ENCODE results near the gene PYCARD.
"Not testable (repeated sequence)": the region's sequence is repeated elsewhere in the genome, so short reads cannot be mapped to it uniquely, and the experiment has no call there.

Gene PYCARD

DNA sequence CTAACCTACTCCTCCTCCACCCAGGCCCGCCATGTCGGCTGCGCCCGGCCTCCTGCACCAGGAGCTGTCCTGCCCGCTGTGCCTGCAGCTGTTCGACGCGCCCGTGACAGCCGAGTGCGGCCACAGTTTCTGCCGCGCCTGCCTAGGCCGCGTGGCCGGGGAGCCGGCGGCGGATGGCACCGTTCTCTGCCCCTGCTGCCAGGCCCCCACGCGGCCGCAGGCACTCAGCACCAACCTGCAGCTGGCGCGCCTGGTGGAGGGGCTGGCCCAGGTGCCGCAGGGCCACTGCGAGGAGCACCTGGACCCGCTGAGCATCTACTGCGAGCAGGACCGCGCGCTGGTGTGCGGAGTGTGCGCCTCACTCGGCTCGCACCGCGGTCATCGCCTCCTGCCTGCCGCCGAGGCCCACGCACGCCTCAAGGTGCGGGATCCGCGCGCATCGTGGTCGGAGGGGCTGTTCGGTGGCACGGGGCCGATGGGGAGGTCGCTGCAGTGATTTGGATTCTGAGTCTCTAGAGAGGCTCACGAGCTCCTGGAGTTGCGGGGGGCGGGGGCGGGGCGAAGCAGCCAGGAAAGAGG, 12.2 kb upstream of the PYCARD start:
- no peak for DNase-seq

DNA sequence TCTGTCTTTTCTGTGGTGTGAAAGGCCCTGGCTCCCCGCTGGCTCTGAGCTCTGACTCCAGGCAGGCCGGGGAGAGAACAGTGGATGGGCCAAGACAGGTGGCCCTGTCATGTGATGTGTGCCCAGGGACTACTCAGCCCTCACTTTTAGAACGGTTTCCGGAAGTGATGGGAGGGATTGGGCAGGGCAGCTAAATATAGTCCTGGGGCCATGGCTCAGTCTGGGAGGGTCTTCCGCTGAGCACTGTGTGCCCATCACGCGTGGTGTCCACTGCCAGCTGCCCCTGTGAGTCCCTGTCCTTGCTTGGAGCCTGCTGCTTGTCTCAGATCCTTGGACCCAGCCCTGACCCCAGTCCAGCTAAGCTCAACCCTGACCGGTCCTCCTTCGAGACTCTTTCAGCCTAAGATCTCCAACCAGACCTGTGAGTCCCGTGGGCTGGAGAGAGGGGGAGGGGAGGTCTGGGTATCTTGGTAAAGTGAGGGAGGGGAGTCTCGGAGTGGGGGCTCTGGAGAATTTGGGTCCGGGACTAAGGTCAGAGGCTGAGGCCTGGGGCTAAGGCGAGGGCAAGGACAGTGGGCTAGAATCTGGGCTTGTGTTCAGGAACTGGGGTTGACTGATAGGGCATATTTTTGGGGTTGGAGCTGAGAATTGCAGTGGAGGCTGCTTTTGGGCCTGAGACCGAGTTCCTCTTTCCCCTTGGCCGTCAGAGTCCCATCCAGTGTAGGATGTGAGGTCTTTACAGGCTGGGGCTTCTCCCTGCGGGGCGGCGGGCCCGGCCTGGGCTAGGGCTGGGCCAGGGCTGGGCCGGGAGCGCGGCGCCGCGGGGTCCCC, 11.5 kb upstream of the PYCARD start, which contains the start of gene TRIM72:
Gene TRIM72 (plus strand): TSS at position 243 of the 831 bp plus-strand sequence. CDS start 620 bp downstream, outside the sequence.
- no peak for DNase-seq

GRCh38 chr16:31213342-31213741, 10.8 kb upstream of the PYCARD start:
- DNase-seq, result no peak

DNA sequence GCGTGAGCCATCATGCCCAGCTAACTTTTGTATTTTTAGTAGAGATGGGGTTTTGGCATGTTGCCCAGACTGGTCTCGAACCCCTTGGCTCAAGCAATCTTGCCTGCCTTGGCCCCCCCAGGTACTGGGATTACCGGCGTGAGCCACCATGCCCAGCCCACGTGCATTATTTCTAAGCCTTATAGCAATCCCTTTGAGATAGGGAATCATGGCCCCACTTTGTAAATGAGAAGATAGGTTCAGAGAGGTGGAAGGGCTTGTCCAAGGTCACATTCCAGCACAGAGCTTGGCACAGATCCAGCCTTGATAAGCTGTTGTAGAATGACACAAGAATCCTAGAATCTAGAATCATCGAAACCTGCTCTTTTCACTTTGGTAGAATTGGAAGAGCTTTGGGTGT, 4.2 kb upstream of the PYCARD start:
- DNase-seq, result no peak

GRCh38 chr16:31204871-31205666, 2.5 kb upstream of the PYCARD start:
- no peak for DNase-seq

DNA sequence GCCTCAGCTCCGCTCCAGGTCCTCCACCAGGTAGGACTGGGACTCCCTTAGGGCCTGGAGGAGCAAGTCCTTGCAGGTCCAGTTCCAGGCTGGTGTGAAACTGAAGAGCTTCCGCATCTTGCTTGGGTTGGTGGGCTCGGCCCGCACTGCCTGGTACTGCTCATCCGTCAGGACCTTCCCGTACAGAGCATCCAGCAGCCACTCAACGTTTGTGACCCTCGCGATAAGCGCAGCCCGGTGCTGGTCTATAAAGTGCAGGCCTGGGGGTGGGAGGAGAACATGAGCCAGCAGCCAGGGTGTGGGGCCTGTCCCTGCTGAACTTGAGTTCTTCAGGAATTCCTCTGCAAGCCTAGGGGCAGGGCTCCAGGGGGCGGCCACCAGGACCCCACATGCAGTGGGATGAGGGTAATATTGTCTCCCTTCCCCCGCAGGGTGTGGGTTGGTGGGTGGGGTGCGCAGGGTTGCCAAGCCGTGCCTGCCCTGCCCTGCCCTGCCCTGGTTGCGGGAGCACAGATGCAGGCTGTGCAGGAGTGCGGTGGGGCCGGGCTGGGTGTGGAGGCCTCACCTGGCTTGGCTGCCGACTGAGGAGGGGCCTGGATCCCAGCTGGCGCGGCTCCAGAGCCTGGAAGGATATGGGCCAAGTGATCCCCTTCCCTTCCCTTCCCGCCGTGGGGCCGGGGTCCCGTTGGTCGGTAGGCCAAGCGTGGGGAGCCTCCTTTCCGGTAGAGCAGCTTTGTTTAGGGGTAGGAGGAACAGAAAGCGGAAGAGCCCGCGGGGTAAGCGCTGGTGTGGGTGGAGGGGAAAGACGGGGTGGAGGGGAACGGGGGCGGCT, 762 bp downstream of the PYCARD start:
- no peak for DNase-seq

DNA sequence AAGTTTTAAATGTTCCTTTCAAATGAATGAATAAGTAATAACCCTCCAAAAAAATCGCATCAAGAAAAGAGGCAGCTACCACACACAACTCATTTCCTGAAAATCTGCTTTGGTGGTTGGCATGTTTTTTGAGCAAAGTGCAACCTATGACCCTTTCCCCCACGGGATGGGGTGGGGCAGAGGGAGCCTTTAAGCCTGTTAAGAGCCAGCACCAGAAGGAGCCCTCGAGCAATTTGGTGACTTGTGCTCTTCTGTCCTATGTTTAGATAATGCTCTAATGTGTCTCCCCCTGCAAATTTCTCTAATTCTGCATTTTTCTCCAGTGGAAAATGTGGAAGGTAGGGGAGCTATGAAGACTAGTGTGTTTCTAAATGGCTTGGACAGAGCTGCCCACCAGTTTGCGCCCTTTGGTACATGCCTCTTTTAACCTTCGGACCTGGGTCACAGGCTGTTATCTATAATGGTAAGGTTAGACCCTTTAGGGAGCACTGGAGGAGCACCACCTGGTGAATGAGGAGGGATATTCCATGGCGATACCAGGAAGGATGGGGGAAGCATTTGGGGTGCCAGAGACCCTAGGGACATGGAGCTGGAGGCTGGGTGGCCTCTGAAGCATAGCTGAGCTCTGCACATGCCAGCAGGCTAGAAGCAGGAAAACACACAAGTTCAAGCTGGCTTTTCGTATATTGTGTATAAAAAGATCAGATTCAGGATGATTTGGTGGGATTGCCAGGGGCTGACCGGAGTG, 1.6 kb downstream of the PYCARD start:
- DNase-seq, result no peak

- not testable (repeated sequence) for DNase-seq
Observed at GRCh38 chr16:31200111-31200510, 2.4 kb downstream of the PYCARD start.

DNA sequence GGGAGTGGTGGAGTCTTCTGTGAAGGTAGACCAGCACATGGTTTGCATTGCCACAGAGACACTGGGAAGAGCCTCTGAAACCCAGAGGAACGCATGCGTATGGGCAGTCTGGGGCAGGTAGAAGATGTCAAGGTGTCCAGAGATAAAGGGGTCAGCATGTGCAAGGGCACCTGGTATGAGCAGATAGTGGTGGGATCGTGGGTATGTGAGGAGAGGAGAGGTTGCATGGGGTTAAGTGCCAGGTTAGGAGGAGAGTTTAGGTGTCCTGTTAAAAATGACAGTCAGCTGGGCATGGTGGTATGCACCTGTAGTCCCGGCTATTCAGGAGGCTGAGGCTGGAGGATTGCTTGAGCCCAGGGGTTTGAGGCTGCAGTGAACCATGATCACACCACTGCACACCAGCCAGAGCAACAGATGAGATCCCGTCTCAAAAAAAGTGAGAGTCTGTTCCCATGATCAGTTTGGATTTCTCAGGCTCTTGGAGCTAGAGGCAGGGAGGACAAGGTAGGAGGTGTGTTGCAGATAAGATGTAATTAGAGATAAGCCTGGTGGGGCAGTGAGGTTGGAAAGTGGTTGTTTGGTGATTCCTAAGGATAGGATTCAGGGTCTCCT, 3.0 kb downstream of the PYCARD start:
- DNase-seq, result no peak

DNA sequence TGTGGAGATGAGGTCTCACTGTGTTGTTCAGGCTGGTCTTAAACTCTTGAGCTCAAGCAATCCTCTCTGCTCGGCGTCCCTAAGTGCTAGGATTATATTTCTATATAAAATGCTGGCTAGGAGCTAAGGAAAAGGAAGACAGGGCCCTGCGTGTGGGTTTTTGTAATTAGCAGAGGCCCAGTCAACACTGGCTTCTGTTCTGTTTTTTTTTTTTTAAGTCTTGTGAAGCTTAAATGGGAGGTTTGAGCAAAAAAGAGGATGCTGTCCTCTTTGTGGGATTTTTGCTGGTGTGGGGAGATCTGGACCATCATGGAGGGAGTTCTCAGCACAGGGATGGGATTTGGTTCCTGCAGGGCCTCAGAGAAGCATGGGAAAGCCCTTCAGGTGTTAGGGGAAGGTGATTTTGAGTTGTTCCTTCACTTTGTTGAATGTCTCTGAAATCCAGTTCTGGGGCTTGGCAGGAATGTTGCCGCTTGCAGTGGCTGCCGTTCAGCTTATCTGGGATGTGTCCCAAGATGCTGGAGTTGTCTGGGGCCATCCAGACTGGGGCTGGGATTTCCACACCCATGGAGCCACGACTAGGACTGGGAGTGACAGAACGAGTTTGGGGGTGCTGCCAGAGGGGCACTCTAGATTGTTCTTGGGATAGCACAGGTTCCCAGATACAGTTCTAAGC, 4.2 kb downstream of the PYCARD start:
- no peak for DNase-seq

GRCh38 chr16:31196324-31197088, 6.1 kb downstream of the PYCARD start:
- DNase-seq, result no peak

DNA sequence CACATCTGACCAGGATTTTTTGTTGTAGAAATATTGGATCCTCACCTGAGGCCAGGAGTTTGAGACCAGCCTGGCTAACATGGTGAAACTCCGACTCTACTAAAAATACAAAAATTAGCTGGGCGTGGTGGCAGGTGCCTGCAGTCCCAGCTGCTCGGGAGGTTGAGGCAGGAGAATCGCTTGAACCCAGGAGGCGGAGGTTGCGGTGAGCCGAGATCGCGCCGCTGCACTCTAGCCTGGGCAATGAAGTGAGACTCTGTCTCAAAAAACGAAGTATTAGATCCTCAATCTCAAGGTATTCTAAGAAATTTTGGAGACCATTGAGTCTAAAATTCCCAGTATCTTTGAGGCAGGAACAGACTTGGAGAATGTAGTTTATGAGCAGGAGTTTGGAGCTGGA, 6.7 kb downstream of the PYCARD start:
- not testable (repeated sequence) for DNase-seq

- no peak for DNase-seq
Observed at GRCh38 chr16:31194898-31195297, 7.7 kb downstream of the PYCARD start.

- no peak for DNase-seq
Observed at GRCh38 chr16:31193874-31194273, 8.7 kb downstream of the PYCARD start.

- no peak for DNase-seq
Observed at GRCh38 chr16:31192856-31193642, 9.5 kb downstream of the PYCARD start.

- DNase-seq, result no peak
Observed at GRCh38 chr16:31191697-31192428, 10.7 kb downstream of the PYCARD start.

DNA sequence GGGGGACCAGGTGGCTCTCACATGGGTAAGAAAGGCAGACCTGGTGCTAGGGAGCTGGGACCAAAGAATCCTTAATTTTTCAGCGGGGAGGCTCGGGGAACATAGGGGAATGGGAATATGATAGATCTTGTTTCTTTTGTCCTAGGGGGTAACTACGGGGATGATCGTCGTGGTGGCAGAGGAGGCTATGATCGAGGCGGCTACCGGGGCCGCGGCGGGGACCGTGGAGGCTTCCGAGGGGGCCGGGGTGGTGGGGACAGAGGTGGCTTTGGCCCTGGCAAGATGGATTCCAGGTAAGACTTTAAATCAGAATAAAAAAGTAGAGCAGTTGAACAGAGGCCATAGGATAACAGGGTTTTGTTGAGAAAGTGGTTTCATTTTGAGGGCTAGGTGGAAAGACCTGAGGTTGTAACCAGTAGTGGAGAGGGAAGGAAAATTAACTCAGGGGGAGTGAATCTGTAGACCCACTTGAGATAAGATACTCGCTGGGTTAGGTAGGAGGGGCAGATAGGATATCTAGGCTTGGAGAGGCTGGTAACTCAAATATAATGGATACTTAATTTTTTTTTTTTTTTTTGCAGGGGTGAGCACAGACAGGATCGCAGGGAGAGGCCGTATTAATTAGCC, 11.6 kb downstream of the PYCARD start:
- no peak for DNase-seq

DNA sequence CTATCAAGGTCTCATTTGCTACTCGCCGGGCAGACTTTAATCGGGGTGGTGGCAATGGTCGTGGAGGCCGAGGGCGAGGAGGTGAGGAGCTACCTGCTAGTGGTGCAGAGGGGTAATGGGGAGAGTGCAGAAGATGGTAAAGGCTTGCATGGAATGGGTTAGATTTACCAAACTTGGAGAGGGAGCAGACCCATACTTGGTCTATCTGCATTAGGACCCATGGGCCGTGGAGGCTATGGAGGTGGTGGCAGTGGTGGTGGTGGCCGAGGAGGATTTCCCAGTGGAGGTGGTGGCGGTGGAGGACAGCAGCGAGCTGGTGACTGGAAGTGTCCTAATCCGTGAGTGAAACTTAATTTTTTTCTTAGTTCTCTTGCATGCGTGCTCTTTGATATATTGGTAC, 12.5 kb downstream of the PYCARD start:
- DNase-seq, result no peak
